Activated gamma-delta T cell treated with Interleukin-2 at 50 U/mL for 16 hours (primary cell): ENCODE data around the gene NOVA1.

ENCODE experiments used
- DNase-seq: peaks from one replicate; pipeline ENCODE4 v3.0.0-alpha.2; 2020

NOVA1 gene

GRCh38 chr14:26589925-26590324 is 7.9 kb downstream of the NOVA1 start:
- DNase-seq, result no peak

GRCh38 chr14:26577711-26578110 is 20.1 kb downstream of the NOVA1 start:
- no peak for DNase-seq

DNA sequence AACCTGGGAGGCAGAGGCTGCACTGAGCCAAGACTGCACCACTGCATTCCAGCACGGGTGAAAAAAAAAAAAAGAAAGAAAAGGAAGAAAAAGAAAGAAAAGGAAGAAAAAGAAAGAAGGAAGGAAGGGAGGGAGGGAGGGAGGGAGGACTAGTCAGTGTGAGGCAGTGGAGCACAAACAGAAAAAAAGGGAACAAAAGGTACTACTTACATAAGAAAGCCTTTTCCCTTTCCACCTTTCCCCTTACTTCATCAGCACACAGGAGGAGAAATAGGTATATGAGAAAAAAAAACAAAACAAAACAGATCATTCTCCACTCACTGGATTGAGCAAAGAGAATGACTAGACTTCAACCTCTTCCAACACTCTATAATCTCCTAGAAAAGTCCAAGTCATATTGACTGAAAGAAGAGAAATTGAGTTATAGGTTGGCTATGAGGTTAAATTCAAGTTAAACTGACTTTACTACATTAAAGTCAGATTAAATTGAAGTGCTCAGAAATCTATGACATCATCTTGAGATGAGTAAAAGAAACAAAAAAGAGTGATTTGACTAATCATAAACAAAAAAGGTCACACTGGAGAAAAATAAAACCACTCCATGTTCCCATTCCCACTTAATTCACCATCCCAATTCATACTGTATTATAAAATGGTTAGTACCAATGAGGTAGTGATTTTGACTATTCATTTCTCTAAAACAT is 43.6 kb downstream of the NOVA1 start:
- no peak for DNase-seq

GRCh38 chr14:26549571-26549970 is 48.3 kb downstream of the NOVA1 start:
- DNase-seq, result no peak

DNA sequence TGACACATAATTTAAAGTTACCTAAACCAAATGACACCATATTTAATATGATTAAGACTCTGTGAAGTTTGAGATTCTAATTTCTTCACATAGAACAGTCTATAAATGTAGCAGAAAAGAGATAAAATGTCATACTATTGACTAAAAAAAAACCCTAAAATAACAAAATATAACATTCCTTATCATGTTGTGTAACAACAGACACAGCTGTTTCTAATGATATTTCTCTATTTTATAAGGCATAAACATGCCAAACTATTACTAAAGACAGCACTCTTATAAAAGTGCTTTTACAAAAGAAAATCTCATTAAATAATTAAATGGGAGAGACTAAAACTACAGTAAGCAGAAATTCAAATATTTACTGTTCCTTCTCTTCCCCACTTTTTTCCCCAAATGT is 49.4 kb downstream of the NOVA1 start:
- no peak for DNase-seq

GRCh38 chr14:26538176-26538575 is 59.7 kb downstream of the NOVA1 start:
- no peak for DNase-seq

DNA sequence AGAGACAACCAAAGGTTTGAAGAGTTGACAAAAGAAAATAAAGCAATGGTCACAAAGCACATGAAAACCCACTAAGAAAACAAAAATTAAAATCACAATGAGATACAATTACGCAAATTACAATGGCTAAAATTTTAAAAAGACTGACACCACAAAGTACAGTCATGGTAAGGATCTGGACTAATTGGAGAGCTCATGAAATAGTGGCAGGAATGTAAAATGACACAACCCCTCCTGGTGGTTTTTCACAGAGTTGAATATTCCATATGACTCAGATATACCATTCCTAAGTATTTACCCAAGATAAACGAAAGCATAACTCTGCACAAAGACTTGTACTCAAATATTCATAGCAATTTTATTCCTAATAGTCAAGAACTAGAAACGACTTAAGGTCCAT is 65.9 kb downstream of the NOVA1 start:
- no peak for DNase-seq

DNA sequence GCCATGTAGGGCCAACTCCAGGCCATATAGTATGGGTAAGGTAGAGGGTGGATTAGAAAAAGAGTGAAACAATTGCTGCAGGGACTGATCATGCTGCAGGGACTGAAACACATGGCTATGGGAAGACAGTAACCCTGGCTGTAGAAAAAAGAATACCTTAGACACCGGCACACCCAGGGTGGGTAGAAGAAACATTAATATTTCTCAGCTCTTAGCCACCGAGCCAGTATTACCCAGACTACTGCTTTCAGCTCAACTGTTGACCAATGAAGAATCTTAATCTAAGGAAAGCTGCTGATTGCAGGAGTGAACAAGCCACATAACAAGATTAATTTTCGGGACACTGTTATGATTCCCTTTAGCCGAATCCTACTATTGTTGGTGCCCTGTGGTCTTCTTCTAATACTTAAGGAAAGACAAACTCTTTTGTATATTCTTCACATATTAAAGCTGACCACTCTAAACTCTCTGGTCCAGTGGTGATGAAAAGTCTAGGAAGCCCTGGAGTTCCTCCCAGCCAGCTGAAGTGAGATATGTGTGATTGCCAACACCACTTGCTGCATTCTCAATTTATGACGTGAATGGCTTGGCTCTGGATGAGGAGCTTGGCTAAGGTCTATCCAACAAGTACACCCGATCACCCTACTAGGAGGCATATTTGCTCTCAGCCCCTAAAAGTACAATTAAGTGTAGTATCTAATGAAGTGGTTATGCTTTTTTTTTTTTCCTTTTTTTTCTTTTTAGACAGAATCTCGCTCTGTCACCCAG is 69.2 kb downstream of the NOVA1 start:
- no peak for DNase-seq

DNA sequence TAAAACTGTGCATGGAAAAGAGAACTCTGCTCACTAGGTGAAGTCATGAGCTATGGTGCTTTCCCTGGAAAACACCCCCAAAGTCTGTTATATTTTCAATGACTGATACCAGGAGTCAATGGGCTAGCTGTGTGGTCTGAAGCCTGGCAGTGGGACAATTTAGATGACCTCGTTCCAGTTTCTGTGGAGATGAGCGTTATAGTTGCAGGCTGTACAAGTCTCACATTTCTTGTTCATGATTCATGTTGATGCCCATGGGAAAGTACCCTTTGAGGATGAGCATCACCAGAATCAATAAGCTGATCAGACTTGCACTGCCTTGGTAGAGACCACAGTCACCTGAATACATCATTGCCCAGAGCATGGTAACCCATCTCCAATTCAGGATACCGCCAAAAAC is 70.7 kb downstream of the NOVA1 start:
- DNase-seq, result no peak

- DNase-seq, result no peak
Observed at GRCh38 chr14:26526137-26526536, 71.7 kb downstream of the NOVA1 start.

DNA sequence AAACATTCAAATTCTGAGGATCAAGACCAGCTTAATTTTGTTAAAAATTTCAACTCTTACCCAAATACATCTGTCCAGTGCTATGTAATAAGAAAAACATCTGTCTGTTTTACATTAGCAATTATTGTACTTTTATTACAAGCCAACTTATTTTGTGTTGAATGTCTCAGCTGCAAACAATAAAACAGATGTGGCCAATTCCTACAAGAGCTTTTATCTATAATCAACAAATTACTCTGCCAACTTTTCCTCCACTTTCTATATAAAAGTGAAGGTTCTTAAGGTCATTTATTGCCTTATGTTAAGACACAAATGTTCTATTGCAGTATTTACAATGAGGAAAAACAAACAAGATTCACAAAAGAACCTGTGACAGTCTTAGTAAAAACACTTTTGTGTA is 72.7 kb downstream of the NOVA1 start:
- DNase-seq, result no peak

GRCh38 chr14:26522967-26523366 is 74.9 kb downstream of the NOVA1 start:
- no peak for DNase-seq

GRCh38 chr14:26517771-26518170 is 80.1 kb downstream of the NOVA1 start:
- DNase-seq, result no peak

DNA sequence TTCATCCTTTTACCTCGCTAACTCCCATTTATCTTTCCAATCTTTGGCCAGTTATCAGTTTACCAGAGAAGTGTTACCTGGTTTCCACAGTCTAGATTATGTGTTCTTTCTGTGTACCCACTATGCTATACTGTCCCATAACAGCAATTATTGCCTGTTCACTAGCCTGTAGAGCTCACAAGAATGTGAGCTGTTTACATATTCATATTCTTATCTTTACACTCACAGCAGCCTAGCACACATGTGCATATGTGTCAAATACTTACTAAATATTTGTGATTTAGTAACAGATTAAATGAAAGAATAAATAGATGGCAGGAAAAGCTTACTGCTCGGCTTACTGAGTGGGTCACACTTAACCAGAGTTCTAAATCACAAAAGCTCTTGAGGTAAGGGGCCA is 97.8 kb downstream of the NOVA1 start:
- DNase-seq, result no peak

- no peak for DNase-seq
Observed at GRCh38 chr14:26499546-26499945, 98.3 kb downstream of the NOVA1 start.

GRCh38 chr14:26486922-26487321 is 110.9 kb downstream of the NOVA1 start:
- DNase-seq, result no peak

DNA sequence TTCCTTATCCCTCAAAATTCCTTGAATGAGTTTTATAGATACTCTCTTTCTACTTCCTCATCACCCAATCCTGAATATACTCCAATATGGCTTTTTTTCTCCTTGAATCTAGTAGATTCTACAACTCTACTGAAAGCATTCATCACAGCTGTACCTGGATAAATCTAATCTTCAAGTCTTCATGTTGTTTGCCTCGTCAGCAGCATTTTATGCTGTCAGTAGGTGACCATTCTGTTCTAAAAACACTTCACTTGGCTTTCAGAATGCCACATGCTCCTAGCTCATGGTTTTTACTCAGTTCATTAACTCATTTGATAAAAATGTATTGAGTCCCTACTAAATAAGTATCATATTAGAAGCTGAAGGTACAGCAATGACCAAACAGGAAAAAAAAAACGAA is 113.3 kb downstream of the NOVA1 start:
- DNase-seq, result no peak

DNA sequence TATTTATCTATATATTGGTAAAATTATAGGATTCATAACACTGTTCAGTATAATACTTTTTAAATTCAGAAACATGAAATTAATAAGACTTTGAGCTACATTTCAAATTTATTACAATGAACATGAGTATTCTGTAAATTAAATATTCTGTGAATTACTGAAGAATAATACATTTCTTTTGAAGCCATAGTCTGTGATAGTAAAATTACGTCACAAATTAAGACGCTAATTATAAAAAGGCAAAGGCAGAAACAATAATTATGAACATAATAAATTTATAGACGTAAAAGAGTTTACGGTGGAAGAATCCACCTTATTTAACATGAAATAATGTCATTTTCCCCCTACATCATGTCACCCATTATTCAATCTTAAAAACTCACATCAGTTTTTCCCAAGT is 118.9 kb downstream of the NOVA1 start:
- no peak for DNase-seq

- no peak for DNase-seq
Observed at GRCh38 chr14:26466862-26467261, 131.0 kb downstream of the NOVA1 start.

- DNase-seq, result no peak
Observed at GRCh38 chr14:26463136-26463535, 134.7 kb downstream of the NOVA1 start.

GRCh38 chr14:26454105-26454504 is 143.7 kb downstream of the NOVA1 start:
- no peak for DNase-seq

GRCh38 chr14:26448181-26448855 is 149.5 kb downstream of the NOVA1 start:
- no peak for DNase-seq

DNA sequence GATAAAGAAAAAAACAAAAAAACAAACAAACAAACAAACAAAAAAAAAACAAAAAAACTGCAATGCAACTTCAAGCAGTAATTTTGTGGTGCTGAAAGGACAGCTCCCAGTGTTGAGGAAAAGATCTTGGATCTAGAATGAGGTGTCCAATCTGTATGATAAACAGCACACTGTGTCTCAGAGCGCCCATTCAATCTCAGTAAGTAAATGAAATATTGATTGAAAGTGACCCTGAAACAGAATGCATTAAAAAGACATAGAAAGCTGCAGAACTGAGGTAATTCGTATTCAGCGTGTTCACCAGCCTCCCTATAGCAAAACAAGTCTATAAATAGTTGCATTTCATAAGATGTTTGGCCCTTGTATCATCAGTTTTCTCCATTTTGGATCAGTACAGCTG is 153.0 kb downstream of the NOVA1 start:
- DNase-seq, result no peak

DNA sequence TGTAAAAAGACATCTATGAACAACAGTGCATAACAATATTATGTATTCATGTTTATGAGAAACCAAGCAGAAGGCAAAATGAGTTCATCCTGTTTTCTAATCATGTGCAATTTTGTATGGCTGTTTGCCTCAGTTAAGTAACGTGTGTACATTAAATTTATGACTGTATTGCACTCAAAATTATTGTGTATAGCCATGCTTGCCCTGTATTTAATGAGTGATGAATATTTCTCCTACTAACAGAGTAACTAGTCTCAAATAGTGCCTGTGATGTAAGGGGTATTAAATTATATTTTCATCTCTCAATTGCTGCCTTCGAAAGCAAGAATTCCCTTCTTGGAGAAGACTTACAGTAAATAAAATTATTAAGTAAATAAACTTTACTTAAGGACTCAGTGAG is 154.2 kb downstream of the NOVA1 start:
- no peak for DNase-seq
